Measurements from ENCODE around the gene CYP20A1.
"Not testable (repeated sequence)": the region's sequence is repeated elsewhere in the genome, so short reads cannot be mapped to it uniquely, and the experiment has no call there.

The CYP20A1 gene

DNA sequence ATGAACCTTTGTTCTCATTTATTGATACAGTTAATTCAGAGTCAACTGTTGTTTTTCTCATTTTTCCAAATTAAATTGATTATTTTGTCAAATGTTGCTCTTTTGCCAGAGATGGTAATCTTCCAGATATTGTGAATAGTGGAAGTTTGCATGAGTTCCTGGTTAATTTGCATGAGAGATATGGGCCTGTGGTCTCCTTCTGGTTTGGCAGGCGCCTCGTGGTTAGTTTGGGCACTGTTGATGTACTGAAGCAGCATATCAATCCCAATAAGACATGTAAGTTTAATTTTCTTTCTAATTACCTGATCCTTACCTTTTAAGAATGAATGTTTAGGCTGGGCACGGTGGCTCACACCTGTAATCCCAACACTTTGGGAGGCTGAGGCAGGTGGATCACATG lies 7.8 kb downstream of the CYP20A1 start:
- H3K27ac Mint-ChIP-seq: no peak overlapping the region
- no peaks in the 10 kb centered on the region for H3K27me3 Mint-ChIP-seq
- peaks cover 24% of the 10 kb centered on the region for H3K4me1 Mint-ChIP-seq
- H3K4me3 Mint-ChIP-seq: no peak overlapping the region
- no peaks in the 10 kb centered on the region for H3K9me3 Mint-ChIP-seq
- DNase-seq (no peak), ATAC-seq (no peak)

DNA sequence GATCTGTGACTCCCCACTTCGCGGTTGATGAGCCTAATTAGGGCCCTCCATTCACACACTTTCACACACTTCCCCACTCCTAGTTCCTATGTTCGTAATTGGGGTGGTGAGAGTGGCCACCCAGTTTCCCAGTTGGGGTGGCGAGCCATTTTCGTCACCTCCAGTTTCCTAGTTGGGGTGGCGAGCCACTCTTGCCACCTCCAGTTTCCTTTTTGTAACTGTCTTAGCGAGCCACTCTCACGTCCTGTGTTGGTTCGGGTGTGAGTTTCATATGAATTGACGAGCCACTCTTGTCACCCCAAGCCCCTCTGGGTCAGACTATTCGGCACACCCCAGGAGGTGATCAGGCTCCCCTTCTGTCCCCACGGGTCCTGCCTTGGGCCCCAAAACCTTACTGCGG lies 14.0 kb downstream of the CYP20A1 start:
- Mint-ChIP-seq H3K27me3 (no peaks in the 10 kb centered on the region), H3K4me3 (no peak overlapping the region), H3K4me1 (peaks cover 8% of the 10 kb centered on the region), H3K27ac (peak overlapping the region in 1 of 2 donors; percentile 86), H3K9me3 (peaks cover 0 to 7% of the 10 kb centered on the region in 2 donors)
- no peak for ATAC-seq
- DNase-seq: no peak

DNA sequence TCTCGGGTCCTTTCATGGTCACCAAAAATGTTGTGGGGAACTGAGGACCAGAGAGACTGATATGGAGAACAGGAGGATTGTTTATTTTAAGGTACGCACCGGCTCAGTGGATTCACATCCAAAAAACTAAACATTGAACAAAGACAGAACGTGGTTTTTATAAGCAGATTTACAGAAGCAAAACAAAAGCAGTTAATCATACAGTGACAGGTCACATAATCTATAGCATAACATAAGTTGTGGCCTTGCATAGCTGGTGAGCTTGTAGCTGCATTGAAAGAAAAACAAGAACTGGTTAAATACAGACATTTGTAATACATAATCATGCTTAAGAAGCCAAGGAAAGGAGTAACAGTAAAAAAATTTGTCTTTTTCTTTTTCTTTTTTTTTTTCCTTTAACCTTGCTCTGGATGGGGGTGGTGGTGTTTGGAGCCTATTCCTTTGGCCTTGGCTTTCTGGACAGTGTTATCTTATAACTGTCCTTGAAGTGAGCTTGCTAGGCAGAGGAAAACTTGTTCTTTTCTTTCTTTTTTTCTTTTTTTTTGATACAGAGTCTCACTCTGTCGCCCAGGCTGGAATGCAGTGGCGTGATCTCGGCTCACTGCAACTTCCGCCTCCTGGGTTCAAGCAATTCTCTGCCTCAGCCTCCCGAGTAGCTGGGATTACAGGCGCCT lies 14.7 kb downstream of the CYP20A1 start:
- not testable (repeated sequence) for DNase-seq, ATAC-seq, H3K4me1 Mint-ChIP-seq, H3K9me3 Mint-ChIP-seq, H3K27me3 Mint-ChIP-seq, H3K4me3 Mint-ChIP-seq
- H3K27ac Mint-ChIP-seq: peak overlapping the region in 1 of 2 donors; percentile 86

- Mint-ChIP-seq H3K9me3 (no peaks in the 10 kb centered on the region), H3K27me3 (no peaks in the 10 kb centered on the region), H3K4me3 (no peak overlapping the region), H3K27ac (peak overlapping the region in 1 of 2 donors; percentile 19), H3K4me1 (no peaks in the 10 kb centered on the region)
- ATAC-seq: no peak
- DNase-seq: no peak
Observed at GRCh38 chr2:203261326-203262159, 22.7 kb downstream of the CYP20A1 start.

DNA sequence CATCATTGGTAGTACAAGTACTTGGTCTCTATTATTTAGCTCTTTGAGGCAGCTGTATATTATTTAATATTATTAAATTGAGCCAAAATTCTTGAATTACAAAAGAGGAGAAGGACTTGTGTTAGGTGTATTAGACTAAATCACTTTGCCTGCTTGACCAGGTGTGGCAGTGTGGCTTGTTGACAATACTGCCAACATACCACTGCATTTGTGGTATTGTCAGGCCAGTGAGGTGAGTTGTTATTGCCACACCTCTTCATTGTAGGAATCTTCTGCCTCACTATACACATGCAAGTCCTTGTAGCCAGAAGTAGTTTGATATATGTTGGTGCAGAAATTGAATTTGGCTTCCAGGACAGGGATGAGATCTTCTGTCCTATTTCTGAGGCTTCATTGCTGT lies 40.5 kb downstream of the CYP20A1 start:
- peak overlapping the region in 1 of 2 donors; percentile 43 for H3K27ac Mint-ChIP-seq
- no peaks in the 10 kb centered on the region for H3K9me3 Mint-ChIP-seq
- no peaks in the 10 kb centered on the region for H3K4me1 Mint-ChIP-seq
- no peak overlapping the region for H3K4me3 Mint-ChIP-seq
- ATAC-seq: no peak
- H3K27me3 Mint-ChIP-seq: no peaks in the 10 kb centered on the region
- DNase-seq: no peak

- DNase-seq: no peak
- H3K4me1 Mint-ChIP-seq: no peaks in the 10 kb centered on the region
- H3K27ac Mint-ChIP-seq: peak overlapping the region in 1 of 2 donors; percentile 33
- no peak for ATAC-seq
- H3K9me3 Mint-ChIP-seq: no peaks in the 10 kb centered on the region
- no peak overlapping the region for H3K4me3 Mint-ChIP-seq
- H3K27me3 Mint-ChIP-seq: no peaks in the 10 kb centered on the region
Observed at GRCh38 chr2:203280428-203281064, 41.7 kb downstream of the CYP20A1 start.

DNA sequence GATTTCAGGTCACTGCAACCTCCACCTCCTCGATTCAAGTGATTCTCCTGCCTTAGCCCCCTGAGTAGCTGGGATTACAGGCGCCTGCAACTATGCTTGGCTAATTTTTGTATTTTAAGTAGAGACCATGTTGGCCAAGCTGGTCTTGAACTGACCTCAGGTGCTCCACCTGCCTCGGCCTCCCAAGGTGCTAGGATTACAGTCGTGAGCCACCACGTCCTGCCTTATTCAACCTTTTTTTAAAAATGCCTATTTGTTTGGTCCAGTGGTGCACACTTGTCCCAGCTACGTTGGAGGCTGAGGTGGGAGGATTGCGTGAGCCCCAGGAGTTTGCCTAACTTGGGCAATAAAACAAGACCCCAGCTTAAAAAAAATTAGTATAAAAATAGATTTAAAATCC lies 43.3 kb downstream of the CYP20A1 start:
- no peaks in the 10 kb centered on the region for H3K4me1 Mint-ChIP-seq
- no peaks in the 10 kb centered on the region for H3K27me3 Mint-ChIP-seq
- H3K9me3 Mint-ChIP-seq: no peaks in the 10 kb centered on the region
- ATAC-seq (no peak), DNase-seq (no peak)
- H3K4me3 Mint-ChIP-seq: no peak overlapping the region
- no peak overlapping the region for H3K27ac Mint-ChIP-seq

DNA sequence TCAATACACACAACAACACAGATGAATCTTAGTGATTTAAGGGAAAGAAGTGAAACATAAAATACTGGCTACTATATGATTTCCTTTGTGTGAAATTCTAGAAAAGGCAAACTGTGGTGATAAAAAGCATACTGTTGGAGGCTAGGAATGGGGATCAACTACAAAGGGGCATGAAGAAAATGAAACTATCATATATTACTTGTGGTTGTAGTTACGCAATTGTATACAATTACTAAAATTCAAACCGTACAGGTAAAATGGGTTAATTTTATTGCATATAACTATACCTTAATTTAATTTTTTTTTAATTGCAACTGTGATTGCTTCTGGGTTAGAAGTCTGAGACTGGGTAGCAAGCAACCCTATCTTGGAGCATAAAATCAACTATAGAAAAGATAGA lies 47.7 kb downstream of the CYP20A1 start:
- Mint-ChIP-seq H3K27ac (no peak overlapping the region), H3K9me3 (no peaks in the 10 kb centered on the region), H3K27me3 (no peaks in the 10 kb centered on the region), H3K4me1 (no peaks in the 10 kb centered on the region), H3K4me3 (no peak overlapping the region)
- ATAC-seq: no peak
- DNase-seq: no peak

- Mint-ChIP-seq H3K4me1 (no peaks in the 10 kb centered on the region), H3K4me3 (no peak overlapping the region), H3K27ac (no peak overlapping the region), H3K27me3 (no peaks in the 10 kb centered on the region), H3K9me3 (no peaks in the 10 kb centered on the region)
- DNase-seq (no peak), ATAC-seq (no peak)
Observed at GRCh38 chr2:203301667-203302066, 62.8 kb downstream of the CYP20A1 start.

- ATAC-seq, H3K4me1 Mint-ChIP-seq, H3K9me3 Mint-ChIP-seq, DNase-seq, H3K27me3 Mint-ChIP-seq, H3K4me3 Mint-ChIP-seq: not testable (repeated sequence)
- peak overlapping the region in 1 of 2 donors; percentile 12 for H3K27ac Mint-ChIP-seq
Observed at GRCh38 chr2:203302586-203302985, 63.8 kb downstream of the CYP20A1 start.

DNA sequence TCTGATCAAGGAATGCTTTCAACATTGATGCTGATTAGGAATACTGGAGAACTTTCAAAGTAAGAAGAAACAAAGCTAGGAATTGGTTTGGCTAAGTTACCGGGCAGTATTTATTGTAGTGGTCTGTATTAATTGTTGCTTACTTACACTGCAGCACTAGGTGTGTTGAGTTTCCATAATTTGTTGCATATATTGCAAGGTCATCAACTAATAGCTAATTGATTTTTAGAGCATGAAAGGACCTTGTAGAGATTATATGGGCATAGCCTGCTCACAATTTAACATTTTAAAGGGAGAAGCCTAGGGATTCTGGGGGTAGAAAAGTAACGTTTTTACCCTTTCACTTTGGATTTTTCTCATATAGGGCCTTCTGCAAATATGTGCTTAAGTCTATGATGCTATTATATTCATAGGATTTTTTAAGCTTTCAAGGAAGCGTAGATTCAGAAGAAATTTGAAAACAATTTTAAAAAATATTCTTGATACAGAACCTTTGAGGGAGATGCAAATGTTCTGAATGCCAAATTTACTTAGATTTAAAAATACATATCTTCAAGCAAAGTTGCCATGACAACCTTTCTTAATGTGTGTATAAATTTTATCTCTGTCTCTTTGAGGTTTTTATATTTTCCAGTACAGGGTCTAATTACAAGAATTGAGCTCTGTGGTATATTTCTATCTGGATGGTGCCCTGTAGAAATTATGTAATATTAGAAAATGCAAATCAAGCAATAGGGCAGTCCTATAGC lies 72.0 kb downstream of the CYP20A1 start:
- H3K27me3 Mint-ChIP-seq: no peaks in the 10 kb centered on the region
- H3K27ac Mint-ChIP-seq: no peak overlapping the region
- peaks cover 4 to 20% of the 10 kb centered on the region in 2 donors for H3K9me3 Mint-ChIP-seq
- ATAC-seq (no peak), DNase-seq (no peak)
- no peaks in the 10 kb centered on the region for H3K4me1 Mint-ChIP-seq
- H3K4me3 Mint-ChIP-seq: no peak overlapping the region

DNA sequence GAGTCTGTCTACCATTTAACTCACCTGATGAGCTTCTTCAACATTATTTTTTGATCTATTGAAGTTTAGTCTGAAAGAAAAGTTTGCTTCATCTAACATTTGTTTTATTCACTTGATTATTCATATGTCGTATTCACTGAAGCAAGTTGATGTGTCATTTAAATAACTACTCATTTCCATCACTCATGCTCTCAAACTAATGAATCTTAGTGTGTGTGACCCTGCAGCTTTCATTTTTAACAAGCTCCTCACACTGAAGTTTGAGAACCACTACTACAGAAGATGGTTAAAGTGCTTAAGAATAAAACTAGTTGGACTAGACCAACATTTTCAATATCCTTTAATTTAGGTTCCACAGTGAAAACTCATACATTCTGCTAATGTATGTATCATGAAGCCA lies 87.5 kb downstream of the CYP20A1 start:
- DNase-seq: no peak
- Mint-ChIP-seq H3K4me1 (peaks cover 36% of the 10 kb centered on the region), H3K9me3 (no peaks in the 10 kb centered on the region), H3K27ac (no peak overlapping the region), H3K4me3 (no peak overlapping the region), H3K27me3 (no peaks in the 10 kb centered on the region)
- ATAC-seq: no peak

GRCh38 chr2:203327582-203327900 lies 88.7 kb downstream of the CYP20A1 start:
- no peak for ATAC-seq
- H3K27ac Mint-ChIP-seq: peak overlapping the region; percentile 43 to 80
- H3K4me3 Mint-ChIP-seq: peak overlapping the region; percentile 81 to 83
- no peaks in the 10 kb centered on the region for H3K9me3 Mint-ChIP-seq
- H3K27me3 Mint-ChIP-seq: no peaks in the 10 kb centered on the region
- H3K4me1 Mint-ChIP-seq: peaks cover 36% of the 10 kb centered on the region
- DNase-seq: no peak

- Mint-ChIP-seq H3K27ac (peak within 1 kb of the TSS; percentile 91 to 95), H3K4me3 (peak within 1 kb of the TSS; percentile 94 to 95), H3K27me3 (no peaks in the 10 kb centered on the region), H3K4me1 (peaks cover 38% of the 10 kb centered on the region), H3K9me3 (no peaks in the 10 kb centered on the region)
- DNase-seq (peak; percentile 43 to 64), ATAC-seq (peak; percentile 76)
Observed at GRCh38 chr2:203327901-203328759, 89.3 kb downstream of the CYP20A1 start, which contains the start of gene ABI2. Gene ABI2, plus strand, starts transcription at chr2:203328394. Its CDS starts 121 bp downstream, at chr2:203328515.

Measured in stimulated activated naive CD8-positive, alpha-beta T cell treated with anti-CD3 and anti-CD28 coated beads, Interleukin-15, amount 100 ng/mL, for 72 hours (primary cell).